ENCODE results near the gene SMYD3.

DNA sequence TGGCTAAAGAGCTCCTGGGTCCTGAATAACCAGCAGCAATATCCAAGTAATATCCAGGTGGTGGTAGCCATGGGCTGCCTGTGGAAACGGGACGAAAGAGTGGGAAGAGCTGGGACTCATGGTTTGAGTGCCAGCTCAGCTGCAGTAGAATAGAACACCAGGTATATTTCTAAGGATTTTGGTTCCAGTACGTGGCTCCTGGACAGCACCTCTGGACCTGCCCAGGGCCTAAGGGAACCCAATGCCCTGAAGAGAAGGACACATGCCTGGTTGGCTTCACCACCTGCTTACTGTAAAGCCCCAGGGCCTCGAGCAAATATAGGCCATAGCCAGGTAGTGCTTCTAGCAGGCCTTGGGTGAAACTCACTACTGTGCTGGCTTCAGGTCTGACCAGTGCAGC, 785.6 kb downstream of the SMYD3 start:
- TF ChIP-seq TAF1 (IDR thresholded peaks at IDR 0.05; ENCODE audit: borderline replicate concordance, insufficient read depth, low read length) (no peak), POLR2AphosphoS5 (IDR thresholded peaks at IDR 0.05; ENCODE audit: low read depth, low read length) (no peak), SIN3A (IDR thresholded peaks at IDR 0.05; ENCODE audit: borderline replicate concordance, insufficient read depth, low read length) (no peak)
